NCI-H2196 (cell line): ENCODE measurements around the gene MUC5AC.

ENCODE experiments used
- DNase-seq: peaks from one replicate; lab custom pipeline; 2025; ENCODE audit not compliant: unreplicated experiment; lab: John Stamatoyannopoulos, UW

MUC5AC gene

GRCh38 chr11:1120532-1121330, 37.0 kb upstream of the MUC5AC start:
- DNase-seq: no peak

GRCh38 chr11:1121331-1121812, 36.4 kb upstream of the MUC5AC start:
- DNase-seq: no peak

DNA sequence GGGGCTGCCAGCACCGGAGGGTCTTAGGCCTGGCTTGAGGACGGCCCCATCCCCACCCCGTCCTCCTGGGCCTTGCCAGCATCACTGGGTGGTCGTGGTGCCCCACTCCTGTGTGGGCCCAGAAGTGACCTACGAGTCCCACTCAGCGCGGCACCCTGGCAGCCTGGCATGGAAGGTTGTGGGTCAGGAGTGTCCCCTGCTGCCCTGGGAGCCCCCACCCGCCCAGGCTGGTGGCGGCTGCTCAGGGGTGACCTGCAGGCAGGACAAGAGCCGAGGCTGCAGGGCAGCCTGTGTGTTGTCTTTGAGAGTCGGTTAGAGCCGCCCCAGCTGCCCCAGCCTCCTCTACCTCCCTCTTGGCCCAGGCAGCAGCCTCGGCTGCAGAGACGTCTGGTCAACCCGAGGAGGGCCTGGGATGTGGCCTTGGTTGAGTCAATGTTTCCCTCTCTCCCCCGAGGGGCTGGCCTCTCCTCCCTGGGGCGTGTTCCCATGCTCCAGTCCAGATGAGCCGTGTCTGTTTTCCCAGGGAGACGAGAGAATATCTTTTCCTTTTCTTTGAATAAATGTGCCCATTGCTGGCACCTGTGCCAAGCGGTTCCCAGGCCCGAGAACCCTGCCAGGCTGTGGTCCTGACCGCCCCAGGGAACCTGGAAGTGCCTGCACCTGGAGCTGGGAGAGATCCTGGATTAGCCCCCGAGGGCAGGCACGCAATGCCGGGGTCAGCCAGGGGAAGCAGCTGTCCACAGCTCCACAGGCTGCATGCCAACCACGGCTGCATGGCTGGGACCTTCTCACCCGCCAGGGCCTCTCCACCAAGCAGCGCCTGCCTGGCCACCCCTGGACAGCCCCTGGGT, 35.7 kb upstream of the MUC5AC start:
- no peak for DNase-seq

- DNase-seq: no peak
Observed at GRCh38 chr11:1122664-1123002, 35.1 kb upstream of the MUC5AC start.

DNA sequence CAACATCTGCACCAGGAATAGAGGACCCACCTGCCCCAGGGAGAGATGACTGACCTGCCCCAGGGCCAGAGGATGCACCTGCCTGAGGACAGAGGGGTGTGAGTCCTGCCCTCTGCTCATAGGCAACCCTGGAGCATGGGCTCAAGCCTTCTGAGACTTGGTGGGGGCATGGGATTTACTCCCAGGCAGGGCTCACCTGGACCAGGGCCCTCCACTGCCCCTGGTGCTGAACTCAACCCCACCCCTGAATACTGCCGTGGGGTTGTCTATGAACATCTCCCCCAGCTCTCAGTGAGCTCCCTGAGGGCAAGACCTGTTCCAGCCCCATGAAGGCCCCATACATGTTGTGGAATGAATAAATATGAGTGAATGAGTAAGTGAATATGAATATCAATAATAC, 33.8 kb upstream of the MUC5AC start:
- DNase-seq: no peak

DNA sequence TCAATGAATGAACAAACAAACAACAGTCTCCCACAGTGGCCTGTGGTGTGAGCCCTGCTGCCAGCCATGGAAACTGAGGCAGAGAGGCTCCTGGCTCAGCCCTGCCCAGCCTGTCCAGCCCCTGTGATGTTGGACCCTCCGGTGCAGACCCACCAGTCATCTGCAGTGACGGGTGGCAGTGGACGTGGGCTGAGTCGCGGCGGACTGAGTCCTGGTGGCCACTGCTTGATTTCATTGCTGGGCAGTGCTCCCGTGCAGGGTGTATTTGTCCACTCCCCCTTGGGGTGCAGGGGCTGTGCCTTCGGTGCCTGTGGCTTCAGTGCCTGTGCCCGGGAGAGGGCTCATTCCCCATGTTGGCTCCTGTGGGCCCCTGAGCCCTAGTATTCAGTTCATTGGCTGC, 31.9 kb upstream of the MUC5AC start:
- no peak for DNase-seq

DNA sequence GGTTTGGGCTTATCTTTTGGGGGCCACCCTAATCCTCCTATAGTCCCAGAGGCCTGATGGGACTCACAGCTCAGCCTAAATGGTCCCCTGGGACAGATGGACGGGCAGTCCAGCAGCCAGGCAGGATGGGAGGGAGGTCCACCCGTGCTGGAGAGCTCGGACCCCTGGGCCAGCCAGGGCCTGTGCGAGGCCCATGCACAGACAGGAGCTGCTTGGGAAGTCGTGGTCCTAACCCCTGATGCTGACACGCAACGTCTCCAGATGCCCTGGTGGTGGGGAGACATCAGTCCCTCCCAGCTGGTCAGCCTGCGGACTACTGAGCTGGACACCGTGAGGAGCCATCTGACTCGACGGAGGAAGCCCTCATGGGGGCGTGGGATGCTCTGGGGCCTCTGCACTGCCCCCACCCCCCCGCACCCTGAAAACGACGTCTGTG, 31.2 kb upstream of the MUC5AC start:
- no peak for DNase-seq

DNA sequence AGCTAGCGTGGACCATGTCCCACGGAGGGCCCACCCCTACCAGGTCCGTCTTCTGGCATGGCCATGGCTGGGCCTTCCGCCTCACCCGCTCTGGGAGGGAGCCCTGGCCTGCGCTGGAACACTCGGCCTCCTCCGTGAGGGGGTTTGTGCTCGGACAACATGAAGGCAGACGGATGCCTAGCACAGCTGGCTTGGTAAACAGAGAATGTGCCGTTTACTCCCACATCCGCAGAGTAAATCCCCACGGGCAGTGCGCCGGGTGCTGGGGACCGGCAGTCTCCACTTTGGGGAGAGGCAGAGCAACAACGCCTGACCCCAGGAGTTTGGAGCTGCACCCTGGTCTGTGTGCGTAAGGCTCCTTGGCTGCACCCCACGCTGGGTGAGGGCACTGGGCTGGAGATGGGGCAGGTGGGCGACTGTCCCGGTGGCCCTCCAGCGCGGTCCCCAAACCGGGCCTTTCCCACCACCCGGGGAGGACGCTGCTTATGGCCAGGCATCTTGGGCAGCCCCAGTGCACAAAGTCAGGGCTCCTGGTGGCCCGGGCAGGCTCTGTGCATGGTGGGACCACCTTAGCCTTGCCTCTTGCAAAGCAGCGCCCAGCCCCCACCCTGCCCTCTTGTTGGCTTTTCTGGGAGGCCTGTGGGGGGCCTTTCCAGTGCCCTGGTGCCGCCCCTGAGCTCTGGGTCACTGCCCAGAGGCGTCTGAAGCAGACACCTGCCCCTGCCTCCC, 30.7 kb upstream of the MUC5AC start:
- no peak for DNase-seq

- DNase-seq: no peak
Observed at GRCh38 chr11:1127664-1128162, 30.0 kb upstream of the MUC5AC start.

- no peak for DNase-seq
Observed at GRCh38 chr11:1128311-1129142, 29.2 kb upstream of the MUC5AC start.

DNA sequence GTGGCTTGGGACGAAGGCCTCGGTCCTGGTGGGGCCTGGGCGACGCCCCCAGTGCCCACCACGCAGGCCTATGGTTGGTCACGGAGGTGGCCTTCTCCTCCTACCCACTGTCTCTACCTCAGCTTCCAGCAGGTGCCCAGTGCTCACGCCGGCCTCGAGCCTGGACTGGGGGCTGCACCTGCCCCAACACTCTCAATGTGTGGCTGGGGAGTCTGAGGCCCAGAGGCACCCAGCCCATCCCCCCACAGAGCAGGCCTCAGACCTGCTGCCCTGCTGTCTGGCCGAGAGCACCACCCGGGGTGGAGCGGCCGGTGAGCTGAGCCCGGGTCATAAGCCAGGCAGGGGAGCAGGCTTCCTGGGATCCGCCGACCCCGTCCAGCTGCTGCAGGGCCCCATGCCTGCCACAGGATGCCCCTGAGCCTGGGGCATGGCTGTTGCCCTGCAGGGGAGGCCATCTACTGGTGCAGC, 28.6 kb upstream of the MUC5AC start:
- no peak for DNase-seq

DNA sequence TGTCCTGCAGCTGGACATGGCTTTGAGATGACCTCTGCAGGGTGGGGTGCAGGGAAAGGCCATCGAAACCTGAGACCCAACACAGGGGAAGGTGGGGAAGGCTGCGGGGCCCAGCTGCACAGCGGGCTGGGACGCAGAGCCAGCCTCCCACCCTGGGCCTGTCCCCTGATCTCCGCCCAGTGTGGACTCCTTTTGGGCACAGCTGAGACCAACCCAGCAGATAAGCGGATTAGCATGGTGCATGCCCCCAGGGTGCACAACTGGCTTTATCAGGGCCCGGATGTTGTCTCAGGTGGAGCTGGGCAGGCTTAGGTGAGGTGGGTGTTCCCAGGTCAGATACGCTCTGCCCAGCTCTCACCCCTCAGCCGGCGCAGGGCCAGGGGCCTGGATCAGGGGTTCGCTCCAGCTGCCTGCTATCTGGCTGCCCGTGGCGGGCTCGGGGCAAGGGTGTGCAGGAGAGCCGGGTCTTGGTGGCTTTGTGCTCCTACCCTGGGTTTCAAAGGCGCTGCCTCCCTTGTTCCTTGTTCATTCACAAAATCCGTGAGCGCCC, 28.1 kb upstream of the MUC5AC start:
- no peak for DNase-seq

- DNase-seq: no peak
Observed at GRCh38 chr11:1130276-1131032, 27.3 kb upstream of the MUC5AC start.

- DNase-seq: no peak
Observed at GRCh38 chr11:1131033-1131911, 26.5 kb upstream of the MUC5AC start.

DNA sequence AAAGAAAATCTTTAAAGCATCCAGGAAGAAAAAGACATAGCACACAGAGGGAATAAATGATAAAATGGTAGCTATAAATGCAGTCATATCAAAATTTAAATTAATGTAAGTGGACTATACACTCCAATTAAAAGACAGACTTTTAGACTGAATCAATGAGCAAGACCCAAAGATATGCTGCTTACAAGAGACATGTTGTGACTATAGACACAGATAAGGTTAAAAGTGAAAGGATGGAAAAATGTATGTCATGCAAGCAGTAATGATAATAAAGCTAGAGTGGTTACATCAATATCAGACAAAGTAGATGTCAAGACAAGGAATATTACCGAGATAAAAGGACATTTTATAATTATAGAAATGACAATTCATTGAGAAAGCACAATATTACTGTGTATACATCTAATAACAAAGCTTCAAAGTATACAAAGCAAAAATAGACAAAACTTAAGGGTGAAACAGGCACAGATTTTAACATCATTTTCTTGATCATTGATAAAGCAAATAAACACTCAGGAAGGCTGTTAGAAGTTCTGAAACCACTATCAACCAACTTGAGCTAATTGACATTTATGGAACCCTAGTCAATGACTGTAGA, 22.8 kb upstream of the MUC5AC start:
- DNase-seq: no peak

- no peak for DNase-seq
Observed at GRCh38 chr11:1138097-1138496, 19.7 kb upstream of the MUC5AC start.

DNA sequence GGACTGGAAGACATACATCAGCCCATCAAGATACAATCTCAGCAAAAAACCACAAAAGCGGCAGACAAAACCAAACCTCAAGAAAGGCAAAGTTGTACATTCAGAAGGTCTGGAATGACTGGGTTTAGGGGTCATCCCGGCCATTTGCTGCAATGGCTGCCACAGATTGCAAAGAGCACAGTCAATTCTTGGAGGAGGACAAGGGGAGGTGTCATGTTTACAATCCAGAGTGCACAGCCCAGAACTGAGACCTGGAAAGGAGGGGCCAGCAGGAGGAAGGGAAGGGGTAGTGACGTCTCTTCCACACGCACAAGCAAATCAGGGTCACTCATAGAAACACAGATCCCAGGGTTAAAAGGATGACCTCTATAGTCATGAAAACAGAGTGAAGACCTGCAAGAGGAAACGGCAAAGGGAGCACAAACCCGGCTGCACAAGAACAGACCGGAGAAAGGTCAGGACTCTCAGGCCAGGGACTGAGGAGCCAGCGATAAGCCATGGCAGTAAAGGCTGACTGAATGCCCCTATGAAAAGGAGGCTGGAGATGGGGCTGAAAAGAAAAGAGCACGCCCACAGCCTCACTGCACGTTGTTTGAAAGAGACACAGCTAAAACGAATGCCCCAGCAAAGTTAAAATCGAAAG, 18.2 kb upstream of the MUC5AC start:
- DNase-seq: no peak
